Mononuclear cell (primary cell): ENCODE results near the gene TRPM1. TPM values are rescaled to one million over a fixed set of nuclear protein-coding genes. Genes with fewer than 3 reads are reported as not detected.

Experiments
- total RNA-seq: library from RNA; depleted of rRNA; stranded (reverse); fragments of >200 nt; gene quantifications from one replicate; pipeline ENCODE4 v1.2.3, GENCODE V29; 2012

TRPM1 gene
- total RNA-seq, 1 donor, result not detected

Other genes starting within 250 kb of the TRPM1 start
- gene FAN1, start 197.8 kb downstream of the TRPM1 start, total RNA-seq, result 8.7 TPM
- 79.0 TPM for gene MTMR10, start 110.1 kb downstream of the TRPM1 start, total RNA-seq
- gene KLF13, start 225.1 kb upstream of the TRPM1 start, total RNA-seq, result 151 TPM